Measurements from ENCODE around the gene SHKBP1. TPM values are rescaled to one million over a fixed set of nuclear protein-coding genes. Genes with fewer than 3 reads are reported as not detected.
"Not testable (repeated sequence)": the region's sequence is repeated elsewhere in the genome, so short reads cannot be mapped to it uniquely, and the experiment has no call there.

SHKBP1 gene
- total and polyA plus RNA-seq, 2 experiments from 2014 or later, result 36.3 to 62.2 TPM

- no peaks in the 10 kb centered on the region for H4K20me1 ChIP-seq (ENCODE audit: insufficient read depth)
- no peak for TF ChIP-seq EZH2 (IDR thresholded peaks at IDR 0.05; ENCODE audit: insufficient read depth, poor library complexity, severe bottlenecking)
- TF ChIP-seq EZH2phosphoT487 (IDR thresholded peaks at IDR 0.05; ENCODE audit: insufficient read depth, low read depth), result no peak
- no peaks in the 10 kb centered on the region for H3K9me3 ChIP-seq (ENCODE audit: low read depth)
- 66% methylated on average over 17 of the region's 20 CpGs for WGBS, 2 experiments (ENCODE audit: low coverage in 1 of 2, low lambda C conversion rate in 2 of 2, missing lambda C conversion rate in 2 of 2)
- H3F3A ChIP-seq (ENCODE audit: insufficient read depth), result no peaks in the 10 kb centered on the region
- in situ Hi-C loops (cut with MboI), result no loop called here
- H3K4me2 ChIP-seq (ENCODE audit: unreplicated experiment), result no peak overlapping the region
- no peak overlapping the region for H3K9ac ChIP-seq
- no peaks in the 10 kb centered on the region for H3K9me2 ChIP-seq (ENCODE audit: insufficient read depth)
- no peak for DNase-seq
- H3K4me1 ChIP-seq (ENCODE audit: insufficient read depth), result no peaks in the 10 kb centered on the region
- H3K36me3 ChIP-seq (ENCODE audit: low read depth), result no peaks in the 10 kb centered on the region
- H3K27ac ChIP-seq, result no peak overlapping the region
- H3K79me2 ChIP-seq (ENCODE audit: insufficient read depth), result no peaks in the 10 kb centered on the region
- no peak overlapping the region for H2AFZ ChIP-seq
- 0 out of 2 replicates have a peak, but pooled peaks cover 4% of the 10 kb centered on the region for H3K27me3 ChIP-seq (replicated peaks; ENCODE audit: insufficient read depth)
- H3K4me3 ChIP-seq, result no peak overlapping the region
Measured at GRCh38 chr19:40560092-40560507, 16.6 kb upstream of the SHKBP1 start.

- DNase-seq, result no peak
- Histone ChIP-seq H3K36me3 (ENCODE audit: low read depth) (no peaks in the 10 kb centered on the region), H3K4me3 (no peak overlapping the region), H4K20me1 (ENCODE audit: insufficient read depth) (no peaks in the 10 kb centered on the region), H3K4me2 (ENCODE audit: unreplicated experiment) (no peak overlapping the region), H2AFZ (no peak overlapping the region), H3K9ac (no peak overlapping the region), H3K9me3 (ENCODE audit: low read depth) (no peaks in the 10 kb centered on the region), H3K79me2 (ENCODE audit: insufficient read depth) (no peaks in the 10 kb centered on the region), H3K9me2 (ENCODE audit: insufficient read depth) (no peaks in the 10 kb centered on the region), H3K27me3 (replicated peaks; ENCODE audit: insufficient read depth) (0 out of 2 replicates have a peak, but pooled peaks cover 3% of the 10 kb centered on the region), H3K27ac (no peak overlapping the region), H3F3A (ENCODE audit: insufficient read depth) (no peaks in the 10 kb centered on the region), H3K4me1 (ENCODE audit: insufficient read depth) (no peaks in the 10 kb centered on the region)
- in situ Hi-C loops (cut with MboI), result no loop called here
- TF ChIP-seq EZH2phosphoT487 (IDR thresholded peaks at IDR 0.05; ENCODE audit: insufficient read depth, low read depth) (no peak), EZH2 (IDR thresholded peaks at IDR 0.05; ENCODE audit: insufficient read depth, poor library complexity, severe bottlenecking) (no peak)
- 59 to 62% methylated on average over 4 of the region's 4 CpGs for WGBS, 2 experiments (ENCODE audit: low coverage in 1 of 2, low lambda C conversion rate in 2 of 2, missing lambda C conversion rate in 2 of 2)
Measured at GRCh38 chr19:40561947-40562346, 14.7 kb upstream of the SHKBP1 start.

GRCh38 chr19:40564535-40564934, 12.1 kb upstream of the SHKBP1 start:
- DNase-seq; H3K79me2 ChIP-seq (ENCODE audit: insufficient read depth); H3K4me3 ChIP-seq; H3K36me3 ChIP-seq (ENCODE audit: low read depth); H3K9me2 ChIP-seq (ENCODE audit: insufficient read depth); H3K27me3 ChIP-seq (replicated peaks; ENCODE audit: insufficient read depth); H3K9ac ChIP-seq; H3K4me1 ChIP-seq (ENCODE audit: insufficient read depth); H3K4me2 ChIP-seq (ENCODE audit: unreplicated experiment); H4K20me1 ChIP-seq (ENCODE audit: insufficient read depth); H2AFZ ChIP-seq; H3K27ac ChIP-seq; H3K9me3 ChIP-seq (ENCODE audit: low read depth); in situ Hi-C loops (cut with MboI); H3F3A ChIP-seq (ENCODE audit: insufficient read depth): not testable (repeated sequence)
- 93 to 100% methylated on average over 1 of the region's 1 CpG for WGBS, 2 experiments (ENCODE audit: low coverage in 1 of 2, low lambda C conversion rate in 2 of 2, missing lambda C conversion rate in 2 of 2)

- Histone ChIP-seq H3K9ac (no peak overlapping the region), H3K9me2 (ENCODE audit: insufficient read depth) (no peaks in the 10 kb centered on the region), H4K20me1 (ENCODE audit: insufficient read depth) (no peaks in the 10 kb centered on the region), H3K9me3 (ENCODE audit: low read depth) (no peaks in the 10 kb centered on the region), H3K36me3 (ENCODE audit: low read depth) (no peaks in the 10 kb centered on the region), H3K4me1 (ENCODE audit: insufficient read depth) (no peaks in the 10 kb centered on the region), H3K4me3 (no peak overlapping the region), H3K79me2 (ENCODE audit: insufficient read depth) (no peaks in the 10 kb centered on the region), H2AFZ (no peak overlapping the region), H3K4me2 (ENCODE audit: unreplicated experiment) (no peak overlapping the region), H3K27me3 (replicated peaks; ENCODE audit: insufficient read depth) (0 out of 2 replicates have a peak, but pooled peaks cover 3% of the 10 kb centered on the region), H3K27ac (no peak overlapping the region), H3F3A (ENCODE audit: insufficient read depth) (0 out of 2 replicates have a peak, but pooled peaks cover 4% of the 10 kb centered on the region)
- WGBS, 2 experiments (ENCODE audit: low coverage in 1 of 2, low lambda C conversion rate in 2 of 2, missing lambda C conversion rate in 2 of 2), result 67 to 73% methylated on average over 6 to 7 of the region's 7 CpGs
- TF ChIP-seq EZH2phosphoT487 (IDR thresholded peaks at IDR 0.05; ENCODE audit: insufficient read depth, low read depth) (no peak), EZH2 (IDR thresholded peaks at IDR 0.05; ENCODE audit: insufficient read depth, poor library complexity, severe bottlenecking) (no peak)
- DNase-seq, result no peak
- in situ Hi-C loops (cut with MboI), result no loop called here
Measured at GRCh38 chr19:40565355-40565754, 11.3 kb upstream of the SHKBP1 start.

- in situ Hi-C loops (cut with MboI), result no loop called here
- DNase-seq, result no peak
- Histone ChIP-seq H3K9me2 (ENCODE audit: insufficient read depth) (no peaks in the 10 kb centered on the region), H3K4me2 (ENCODE audit: unreplicated experiment) (no peak overlapping the region), H3K9me3 (ENCODE audit: low read depth) (no peaks in the 10 kb centered on the region), H3K79me2 (ENCODE audit: insufficient read depth) (no peaks in the 10 kb centered on the region), H3F3A (ENCODE audit: insufficient read depth) (0 out of 2 replicates have a peak, but pooled peaks cover 4% of the 10 kb centered on the region), H3K4me3 (no peak overlapping the region), H3K36me3 (ENCODE audit: low read depth) (no peaks in the 10 kb centered on the region), H3K4me1 (ENCODE audit: insufficient read depth) (no peaks in the 10 kb centered on the region), H3K9ac (no peak overlapping the region), H3K27ac (no peak overlapping the region), H2AFZ (no peak overlapping the region), H3K27me3 (replicated peaks; ENCODE audit: insufficient read depth) (0 out of 2 replicates have a peak, but pooled peaks cover 3% of the 10 kb centered on the region), H4K20me1 (ENCODE audit: insufficient read depth) (no peaks in the 10 kb centered on the region)
- WGBS, 2 experiments (ENCODE audit: low coverage in 1 of 2, low lambda C conversion rate in 2 of 2, missing lambda C conversion rate in 2 of 2), result 71 to 72% methylated on average over 13 to 14 of the region's 14 CpGs
- TF ChIP-seq EZH2phosphoT487 (IDR thresholded peaks at IDR 0.05; ENCODE audit: insufficient read depth, low read depth) (no peak), EZH2 (IDR thresholded peaks at IDR 0.05; ENCODE audit: insufficient read depth, poor library complexity, severe bottlenecking) (no peak)
Measured at GRCh38 chr19:40565910-40566495, 10.7 kb upstream of the SHKBP1 start.

All from GM23248 (cell line).